Activated effector memory CD4-positive, alpha-beta T cell treated with anti-CD3 and anti-CD28 coated beads, Interleukin-2, amount 50 U/mL, for 16 hours (primary cell): Measurements from ENCODE around the gene AK8.
A peak's percentile ranks its signal among the peaks of the same experiment; 100 is the strongest.

Experiments
- DNase-seq: peaks from one replicate; pipeline ENCODE4 v3.0.0-alpha.2; 2020

The AK8 gene

DNA sequence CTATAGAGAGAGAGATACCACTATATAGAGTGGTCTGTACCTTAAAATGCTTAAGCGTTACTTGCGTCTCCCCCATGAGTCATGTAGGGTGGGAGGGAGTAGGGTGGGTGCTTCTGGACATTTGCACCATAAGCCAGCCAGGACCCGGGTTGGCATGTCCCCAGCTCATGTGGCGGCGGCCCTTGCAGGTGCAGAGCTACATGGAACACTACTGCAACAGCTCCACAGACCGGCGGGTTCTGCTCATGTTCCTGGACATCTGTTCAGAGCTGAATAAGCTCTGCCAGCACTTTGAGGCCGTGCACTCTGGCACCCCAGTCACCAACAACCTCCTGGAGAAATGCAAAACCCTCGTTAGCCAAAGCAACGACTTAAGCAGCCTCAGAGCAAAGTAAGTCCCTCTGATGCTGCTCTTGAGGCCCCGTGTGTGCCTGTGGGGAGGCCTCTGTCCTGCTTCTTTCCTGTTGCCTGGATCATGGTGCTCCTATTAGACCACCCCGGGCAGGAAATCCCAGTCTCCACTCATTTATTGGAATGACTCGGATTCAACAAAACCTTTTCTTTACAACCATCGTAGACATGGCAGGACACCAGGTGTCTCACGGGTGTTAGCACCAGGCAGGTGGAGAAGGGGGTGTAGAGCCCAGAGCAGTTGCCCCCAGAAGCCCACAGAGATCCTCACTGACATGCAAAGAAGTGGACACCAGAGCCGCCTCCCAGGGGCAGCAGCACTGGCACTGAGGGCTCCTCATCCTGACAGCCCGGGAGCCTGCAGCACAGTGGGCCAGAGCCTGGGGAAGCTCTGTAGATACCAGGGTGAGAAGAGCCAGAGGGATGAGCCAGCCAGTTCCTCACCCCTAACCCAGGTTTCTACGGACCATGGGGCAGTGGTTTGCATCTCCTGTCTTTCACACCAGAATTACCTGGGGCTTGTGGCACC, 9.4 kb upstream of the AK8 start:
- no peak for DNase-seq

DNA sequence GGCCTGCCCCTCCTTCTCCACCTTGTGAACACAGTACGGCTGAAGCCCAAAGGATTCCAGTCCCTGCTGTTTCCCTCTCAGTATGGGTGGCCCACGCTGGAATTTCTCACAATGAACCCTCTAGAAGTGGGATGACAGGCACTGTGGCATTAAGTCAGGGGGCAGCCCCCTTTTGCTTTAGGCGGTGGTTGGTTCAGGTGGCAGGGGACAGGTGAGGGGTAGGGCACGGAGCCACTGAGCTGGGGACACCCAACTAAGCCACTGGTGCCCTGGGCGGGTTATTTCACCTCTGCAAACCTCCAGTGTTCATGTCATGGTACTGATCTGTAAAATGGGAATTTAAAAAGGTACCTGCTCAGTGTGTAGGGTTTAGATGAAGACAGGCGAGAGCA, 8.2 kb upstream of the AK8 start:
- DNase-seq: no peak

DNA sequence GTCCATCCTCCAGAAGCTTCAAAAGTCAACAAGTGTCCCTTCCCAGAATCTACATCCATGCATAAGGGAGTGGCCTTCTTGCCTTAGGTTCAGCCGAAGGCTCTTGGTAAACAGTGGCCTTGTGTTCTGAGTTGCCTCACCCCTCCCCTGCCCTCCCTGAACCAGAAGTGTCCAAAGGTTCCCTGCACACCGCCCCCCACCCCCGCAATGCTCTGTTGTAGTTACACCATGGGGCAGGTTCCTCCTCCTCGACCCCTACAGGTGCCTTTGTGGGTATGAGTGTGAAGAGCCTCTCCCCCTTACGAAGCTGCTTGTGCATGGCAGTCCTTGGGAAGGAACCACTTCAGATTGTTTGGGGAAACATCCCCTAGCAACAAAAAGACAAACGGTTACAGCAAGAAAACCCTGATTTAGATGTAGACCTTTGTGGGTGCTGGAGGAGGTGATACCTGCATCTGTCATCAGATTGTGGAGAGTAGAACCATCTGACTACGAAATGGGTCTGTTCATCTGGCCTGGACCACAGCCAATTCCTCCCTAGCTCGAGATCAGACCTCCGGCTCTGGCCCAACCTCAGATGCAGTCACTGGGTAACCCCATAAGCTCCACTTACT, 7.7 kb upstream of the AK8 start:
- no peak for DNase-seq

DNA sequence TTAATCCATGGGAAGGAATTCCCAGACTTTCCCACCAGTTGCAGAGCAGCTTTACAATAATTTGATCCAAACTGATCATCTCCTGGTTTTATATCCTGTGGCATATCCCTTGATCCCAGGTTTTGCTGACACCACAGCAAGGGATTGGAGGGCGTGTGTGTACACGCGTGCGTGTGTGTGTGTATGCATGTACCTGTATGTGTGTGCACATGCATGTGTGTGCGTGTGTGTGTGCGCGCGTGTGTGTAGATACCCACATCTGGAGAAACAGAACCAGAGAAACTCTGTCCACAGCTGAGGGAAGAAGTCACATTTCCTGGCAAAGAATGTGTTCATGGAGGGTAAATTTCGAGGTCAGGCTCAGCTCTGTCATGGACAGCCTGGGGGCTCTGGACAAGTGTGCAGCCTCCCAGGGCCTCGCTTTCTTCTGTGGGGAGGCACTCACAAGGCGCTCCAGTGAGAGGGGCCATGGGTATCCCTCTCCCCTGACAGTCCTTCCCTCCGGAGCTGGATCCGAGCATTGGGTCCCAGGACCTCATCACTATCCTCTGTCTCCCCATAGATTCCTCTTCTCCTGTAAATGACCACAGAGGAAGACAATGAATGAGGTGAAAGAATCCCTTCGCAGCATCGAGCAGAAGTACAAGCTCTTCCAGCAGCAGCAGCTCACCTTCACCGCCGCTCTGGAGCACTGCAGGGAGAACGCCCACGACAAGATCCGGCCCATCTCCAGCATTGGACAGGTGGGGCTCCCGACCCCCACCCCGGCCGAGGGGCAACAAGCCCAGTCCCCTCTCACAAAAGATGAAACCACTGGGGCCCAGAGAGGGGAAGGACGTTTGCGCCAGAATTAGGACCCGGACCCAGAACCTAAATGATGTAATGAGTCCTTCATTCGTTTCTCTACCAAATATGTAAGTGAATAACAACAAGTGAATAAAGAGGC, 5.5 kb upstream of the AK8 start:
- DNase-seq: no peak

DNA sequence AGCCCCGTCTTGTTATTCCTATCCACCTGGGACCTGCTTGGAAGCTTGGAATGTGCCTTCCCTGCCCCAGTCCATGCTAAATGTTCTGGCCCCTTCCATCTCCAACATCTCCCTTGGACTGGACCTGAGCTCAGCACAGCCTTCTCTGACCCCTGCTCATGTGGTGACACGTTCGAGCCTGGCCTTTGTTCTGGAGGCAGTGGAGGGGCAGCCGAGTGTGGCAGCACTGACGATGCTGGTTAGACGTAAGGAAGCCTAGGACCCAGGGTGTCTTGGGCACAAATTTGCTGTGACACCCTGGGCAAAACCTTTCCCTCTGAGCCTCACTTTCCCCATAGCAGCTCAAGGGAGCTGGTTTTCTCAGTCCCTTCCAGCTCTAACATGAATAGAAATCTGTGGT, 4.5 kb upstream of the AK8 start:
- DNase-seq: no peak

DNA sequence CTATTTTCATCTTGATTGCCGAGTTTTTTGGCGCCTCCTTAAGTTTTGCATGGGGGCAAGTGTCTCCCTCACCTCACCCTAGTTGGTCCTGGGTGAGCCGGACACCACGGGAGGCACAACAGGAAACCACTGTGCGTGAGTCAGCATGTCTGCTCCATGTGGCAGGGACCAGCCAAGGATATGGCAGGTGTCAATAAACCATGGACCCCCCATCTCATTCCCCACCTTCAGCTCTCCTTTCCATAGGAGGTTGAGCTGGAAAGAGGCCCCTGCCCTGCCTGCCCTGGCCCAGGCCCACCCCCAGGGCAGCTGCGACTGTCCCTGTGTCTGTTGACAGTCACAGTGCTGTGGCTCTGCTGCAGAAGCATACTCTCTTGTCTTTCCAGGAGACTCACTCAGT, 3.7 kb upstream of the AK8 start:
- DNase-seq: no peak

DNA sequence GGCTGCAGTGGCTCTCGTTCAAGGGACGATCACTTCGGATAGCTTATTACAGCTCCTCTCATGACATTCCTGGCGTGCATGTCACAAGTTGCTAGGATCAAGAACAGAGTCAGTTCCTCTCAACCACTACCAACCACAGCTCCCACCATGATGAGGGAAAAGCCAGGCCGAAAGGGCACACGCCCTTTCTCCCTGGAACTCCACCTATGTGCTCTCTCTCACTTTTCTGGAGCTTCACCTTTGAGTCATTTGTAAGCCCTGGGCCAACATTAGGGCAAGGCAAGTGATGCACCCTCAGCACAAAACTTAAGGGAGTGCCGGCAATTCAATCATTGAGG, 2.2 kb upstream of the AK8 start:
- no peak for DNase-seq

DNA sequence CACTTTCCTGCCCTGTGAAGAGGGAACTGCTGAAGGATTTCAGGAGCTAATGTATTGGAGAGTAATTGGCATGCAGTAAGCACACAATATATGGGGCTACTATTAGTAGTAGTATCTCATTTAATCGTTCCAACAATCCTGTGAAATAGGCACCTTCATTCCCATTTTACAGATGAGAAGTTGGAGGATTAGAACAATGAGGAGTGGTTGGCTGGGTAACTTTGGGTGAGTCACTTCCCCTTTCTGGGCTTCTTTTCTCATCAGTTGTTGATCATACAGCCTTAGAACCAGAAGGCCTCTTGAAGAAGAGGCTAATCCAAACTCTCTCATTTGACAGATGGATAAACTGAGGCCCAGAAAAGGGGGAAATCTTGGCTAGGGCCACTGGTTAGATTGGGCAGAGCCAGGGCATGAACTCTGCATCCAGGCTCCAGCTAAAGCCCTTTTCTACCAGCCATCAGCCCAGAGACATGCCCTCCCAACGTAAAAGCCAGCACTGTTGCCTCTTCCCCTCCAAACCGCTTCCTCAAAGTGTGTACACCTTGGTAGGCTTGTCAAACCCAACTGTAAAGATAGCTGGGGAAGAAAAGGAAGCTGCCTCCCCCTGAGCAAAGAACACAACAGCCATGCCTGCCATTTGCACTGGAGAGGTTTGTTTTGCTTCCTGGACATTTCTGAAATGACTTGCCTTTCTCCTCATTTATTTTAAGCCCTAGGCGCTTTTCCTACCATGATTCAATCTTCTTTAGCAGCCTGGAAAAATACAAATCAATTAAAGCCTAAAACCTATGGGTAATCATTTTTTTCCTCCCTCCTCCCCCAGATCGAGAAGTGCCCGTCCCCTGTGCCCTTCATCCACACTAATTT, 1.6 kb upstream of the AK8 start:
- DNase-seq: no peak

DNA sequence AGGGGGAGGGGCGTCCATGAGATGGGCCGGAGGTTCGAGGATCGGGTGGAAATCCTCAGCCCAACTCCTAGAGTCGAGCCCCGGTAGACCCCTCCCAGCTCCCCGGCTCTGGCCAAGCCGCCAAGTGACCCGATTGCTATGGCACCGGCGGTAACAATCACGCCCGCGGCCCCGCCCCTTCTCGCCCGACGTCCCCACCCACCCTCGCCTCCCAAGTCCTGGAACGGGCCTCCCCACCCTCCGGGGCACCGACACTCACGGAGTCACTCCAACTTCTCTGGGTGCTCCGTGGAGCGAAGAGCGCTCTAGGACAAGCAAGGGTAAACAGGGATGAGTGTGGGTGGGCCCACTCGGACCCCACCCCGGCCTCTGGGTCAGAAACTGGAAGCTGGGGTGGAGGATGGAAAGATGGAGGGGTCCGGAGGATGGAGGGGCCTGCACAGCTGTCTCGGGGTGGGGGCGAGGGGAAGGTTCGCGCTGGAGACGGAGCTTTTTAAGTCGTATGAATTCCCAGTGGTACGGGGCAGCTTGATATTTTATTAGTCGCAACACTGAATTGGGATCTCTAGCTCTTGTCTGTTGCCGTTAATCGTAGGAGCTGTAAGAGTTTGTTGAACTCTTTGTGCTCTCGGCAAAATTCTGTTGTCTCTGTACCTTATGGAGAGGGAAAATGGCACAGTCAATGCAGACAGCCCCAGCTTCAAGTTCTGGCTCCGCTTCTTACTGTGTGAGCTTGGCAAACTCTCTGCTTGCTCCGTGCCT, 792 bp upstream of the AK8 start, which contains the start of gene SPACA9:
Gene SPACA9 (plus strand): TSS at position 204 of the 762 bp plus-strand sequence. CDS start 5,050 bp downstream, outside the sequence.
- peak; percentile 75 for DNase-seq

DNA sequence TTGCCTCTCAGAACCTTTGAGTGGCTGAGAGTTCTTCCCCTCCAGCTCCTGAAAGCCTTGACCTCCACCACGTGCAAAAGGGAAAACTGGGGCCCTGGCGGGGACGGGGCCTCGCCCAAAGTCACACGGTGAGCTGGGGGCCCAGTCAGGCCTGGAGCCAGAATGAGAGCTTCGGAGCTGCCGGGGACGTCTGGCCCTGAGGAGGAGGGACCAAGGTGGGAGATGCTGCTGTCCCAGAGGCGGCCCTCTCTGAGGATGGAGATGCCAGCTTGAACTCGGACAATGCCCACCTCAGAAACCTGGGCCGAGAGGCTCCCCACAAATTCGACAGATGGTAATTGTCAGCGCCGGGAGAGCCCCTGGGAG, 643 bp downstream of the AK8 start:
- DNase-seq: no peak

DNA sequence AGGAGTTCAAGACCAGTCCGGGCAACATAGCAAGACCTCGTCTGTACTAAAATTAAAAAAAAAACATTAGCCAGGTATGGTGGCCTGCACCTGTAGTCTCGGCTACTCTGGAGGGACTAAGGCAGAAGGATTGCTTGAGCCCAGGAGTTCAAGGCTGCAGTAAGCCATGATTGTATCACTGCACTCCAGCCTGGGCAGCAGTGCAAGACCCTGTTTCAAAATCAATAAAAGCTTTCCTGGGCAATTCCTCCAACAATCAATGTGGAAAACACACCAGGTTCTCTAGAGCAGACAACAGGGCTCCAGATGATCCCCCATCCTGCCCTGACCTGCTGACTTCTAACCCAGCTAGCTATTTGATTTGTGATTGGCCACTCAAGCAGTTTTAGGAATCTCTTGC, 1.2 kb downstream of the AK8 start:
- DNase-seq: no peak

DNA sequence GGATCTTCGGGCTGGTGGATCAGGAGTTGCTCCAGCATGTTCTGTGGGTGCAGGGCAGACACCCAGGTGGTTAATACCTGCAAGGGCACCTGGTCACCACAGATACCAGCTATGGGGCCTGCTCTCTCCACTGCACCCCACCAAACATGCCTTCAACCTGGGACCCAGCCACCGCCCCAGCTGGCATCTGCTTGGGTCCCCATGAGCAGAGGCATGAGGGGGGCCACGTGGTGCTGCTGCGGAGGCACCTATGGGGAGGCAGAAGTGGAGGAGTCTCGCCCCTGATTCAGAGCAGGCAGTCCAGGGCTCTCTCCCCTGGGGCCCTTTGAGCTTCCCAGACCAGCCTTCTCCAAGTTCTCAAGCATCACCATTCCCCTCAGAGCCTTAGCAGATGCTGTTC, 2.9 kb downstream of the AK8 start:
- DNase-seq: no peak

DNA sequence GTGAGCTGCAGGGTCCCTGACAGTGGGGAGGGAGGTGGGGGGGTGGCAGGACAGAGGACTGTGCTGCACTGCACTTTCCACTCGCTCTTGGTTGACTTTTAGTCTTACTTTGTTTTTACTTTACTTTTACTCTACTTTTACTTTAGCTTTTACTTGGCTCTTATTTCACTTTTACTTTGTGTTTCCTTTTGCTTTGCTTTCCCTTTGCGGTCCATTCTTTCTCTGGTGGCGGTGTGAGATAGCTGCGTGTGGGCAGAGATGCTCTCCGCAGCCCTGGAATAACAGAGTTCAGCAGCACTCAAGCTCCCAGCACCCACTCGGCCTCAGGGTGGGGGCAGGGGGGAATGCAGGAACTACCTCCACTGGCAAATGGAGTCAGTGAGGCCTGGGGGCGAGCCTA, 4.7 kb downstream of the AK8 start:
- no peak for DNase-seq

DNA sequence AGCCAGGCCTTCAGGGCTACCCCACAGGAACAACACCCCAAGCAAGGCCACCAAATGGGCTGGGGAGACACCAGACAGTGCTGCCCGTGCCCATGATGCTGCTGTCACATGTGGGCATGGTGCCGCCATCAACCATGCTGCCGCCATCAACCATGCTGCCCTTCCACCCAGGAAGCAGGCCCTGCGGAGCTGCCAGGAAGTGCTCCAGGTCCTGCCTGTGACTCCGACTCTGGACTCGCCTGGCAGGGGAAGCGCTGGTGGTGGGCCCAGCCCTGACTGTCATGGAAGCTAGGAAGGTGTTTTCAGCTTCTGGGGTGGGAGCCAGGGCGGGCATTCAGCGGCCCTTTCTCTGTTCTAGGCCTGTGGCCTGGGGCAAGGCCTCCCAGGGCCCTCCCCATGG, 8.8 kb downstream of the AK8 start:
- no peak for DNase-seq

DNA sequence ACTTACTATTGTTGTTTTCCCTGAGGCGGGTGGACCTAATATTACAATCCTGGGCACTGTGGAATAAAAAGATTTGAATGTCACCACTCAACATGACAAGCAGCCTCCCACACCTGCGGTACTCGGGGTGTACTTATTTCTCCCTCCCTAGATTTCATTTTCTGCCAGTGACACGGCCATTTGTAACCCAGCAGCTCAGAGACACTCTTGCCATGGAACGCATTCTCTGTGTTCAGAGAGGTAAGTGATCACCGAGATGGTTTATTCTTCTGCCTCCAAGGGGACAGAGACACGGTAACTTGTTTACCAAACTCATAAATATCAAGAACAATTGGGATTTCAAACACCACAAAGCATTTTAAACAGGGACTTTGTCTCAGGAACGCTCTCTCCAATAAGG, 11.2 kb downstream of the AK8 start:
- no peak for DNase-seq

DNA sequence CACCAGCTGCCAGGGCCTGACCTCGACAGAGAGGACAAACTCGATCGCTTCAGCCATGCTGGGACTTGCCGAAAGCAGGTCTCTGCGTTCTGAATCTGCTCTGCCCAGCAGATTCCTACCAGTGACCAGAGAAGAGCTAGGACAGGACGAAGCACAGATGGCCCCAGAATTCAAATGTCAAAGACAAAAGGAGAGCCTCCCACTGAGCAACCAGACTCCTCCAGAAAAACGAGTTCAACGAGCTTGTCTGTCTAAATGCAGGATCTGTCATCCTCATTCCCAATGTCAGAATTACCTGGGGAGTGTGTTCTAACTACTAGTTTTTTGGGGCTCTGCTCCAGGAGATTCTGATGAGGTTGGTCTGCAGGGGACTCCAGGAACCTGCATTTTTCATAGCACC, 13.4 kb downstream of the AK8 start:
- DNase-seq: no peak

DNA sequence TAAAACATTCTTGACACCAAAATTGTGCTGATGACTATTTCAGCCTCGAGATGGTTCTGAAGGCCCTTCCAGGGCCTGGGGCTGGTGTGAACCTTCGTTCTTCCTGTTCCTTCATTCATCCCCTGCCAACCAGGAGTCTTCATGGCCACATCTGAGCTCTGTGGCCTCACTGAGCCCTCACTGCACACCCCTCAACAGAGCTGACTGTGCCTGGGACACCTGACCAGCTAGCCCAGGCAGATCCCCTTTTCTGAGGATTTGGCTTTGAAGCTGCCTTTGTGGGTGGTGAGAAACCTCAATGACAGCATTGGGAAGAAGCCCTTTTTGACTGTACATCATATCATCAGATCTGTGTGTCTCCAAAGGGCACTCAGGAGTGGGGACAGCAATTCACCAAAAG, 13.8 kb downstream of the AK8 start:
- DNase-seq: no peak

DNA sequence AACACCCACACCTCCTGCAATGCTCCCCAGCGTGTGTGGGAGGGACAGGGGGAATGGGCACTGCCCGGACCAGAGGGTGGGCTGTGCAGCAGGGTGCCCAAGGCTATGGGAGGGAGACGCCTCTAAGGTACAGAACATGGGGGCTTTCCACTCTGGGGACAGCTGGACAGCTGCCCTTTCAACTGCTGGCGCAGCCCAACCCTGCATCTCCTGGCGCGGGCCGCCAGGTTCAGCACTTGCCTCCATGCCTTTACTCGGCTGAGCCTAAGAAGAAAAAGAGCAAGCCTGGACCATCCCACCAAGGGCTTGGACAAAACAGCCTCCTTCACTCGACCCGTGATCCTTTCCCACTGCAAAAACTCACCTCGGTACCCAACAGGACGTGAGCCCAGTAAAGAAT, 15.0 kb downstream of the AK8 start:
- DNase-seq: no peak

DNA sequence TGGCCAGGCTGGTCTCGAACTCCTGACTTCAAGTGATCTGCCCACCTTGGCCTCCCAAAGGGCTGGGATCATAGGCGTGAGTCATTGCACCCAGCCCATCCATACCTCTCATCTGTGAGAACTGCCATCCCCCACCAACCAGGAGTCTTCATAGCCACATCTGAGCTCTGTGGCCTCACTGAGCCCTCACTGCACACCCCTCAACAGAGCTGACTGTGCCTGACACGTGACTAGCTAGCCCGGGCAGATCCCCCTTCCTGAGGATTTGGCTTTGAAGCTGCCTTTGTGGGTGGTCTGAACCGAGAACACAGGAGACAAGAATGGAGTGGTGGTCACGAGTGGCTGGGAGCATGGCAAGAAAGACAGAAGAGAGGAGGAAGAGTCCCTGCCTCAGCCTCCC, 15.6 kb downstream of the AK8 start:
- DNase-seq: no peak

DNA sequence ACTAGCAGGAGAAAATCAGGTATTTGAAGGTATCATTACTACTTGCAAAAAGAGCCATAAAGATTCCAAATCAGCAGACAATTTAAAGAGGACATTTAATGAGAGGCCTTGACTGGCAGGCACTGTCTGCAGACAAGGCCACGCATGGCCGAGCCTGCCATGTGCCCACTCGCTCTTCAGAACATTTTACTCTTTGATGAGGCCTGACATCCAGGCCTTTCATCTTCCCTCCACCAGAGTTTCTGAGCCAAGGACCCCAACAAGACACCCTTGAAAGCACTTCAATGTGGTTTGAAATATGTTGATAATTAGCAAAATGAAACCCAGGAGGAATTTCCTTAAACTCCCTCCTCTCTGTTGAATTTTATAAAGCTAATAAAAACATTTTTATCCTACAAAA, 16.4 kb downstream of the AK8 start:
- DNase-seq: no peak

DNA sequence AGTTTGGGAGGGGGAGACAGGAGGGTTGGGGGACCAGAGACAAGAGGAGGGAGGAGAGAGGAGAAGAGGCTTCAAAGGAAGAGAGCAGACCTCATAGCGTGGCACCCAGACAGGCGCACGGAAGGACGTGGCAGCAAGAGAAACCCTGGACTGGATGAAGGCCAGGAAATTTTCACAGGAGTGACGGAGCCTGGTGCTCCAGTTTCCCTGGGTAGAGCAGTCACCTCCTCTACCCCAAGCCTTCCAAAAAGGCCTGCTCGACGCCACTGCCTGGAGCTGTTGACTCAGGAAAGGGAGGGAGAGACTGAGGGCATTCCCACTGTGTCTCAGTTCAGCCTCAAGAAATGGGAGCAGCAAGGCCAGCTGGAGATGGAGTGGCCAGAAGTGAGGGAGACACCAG, 19.3 kb downstream of the AK8 start:
- no peak for DNase-seq
